HG02970 (cell line): ENCODE data around the gene PSG3.
"Not testable (repeated sequence)": the region's sequence is repeated elsewhere in the genome, so short reads cannot be mapped to it uniquely, and the experiment has no call there.

Experiments
- ATAC-seq: cut with Tn5 transposase; IDR thresholded peaks from one replicate; pipeline ENCODE4 v1.9.1; 2021; ENCODE audit warnings: mild to moderate bottlenecking, moderate library complexity, moderate number of reproducible peaks; ENCODE audit not compliant: unreplicated experiment, low FRiP score

Gene PSG3

GRCh38 chr19:42697884-42698283 is 42.4 kb downstream of the PSG3 start:
- no peak for ATAC-seq

GRCh38 chr19:42695811-42696503 is 44.3 kb downstream of the PSG3 start:
- ATAC-seq: no peak

DNA sequence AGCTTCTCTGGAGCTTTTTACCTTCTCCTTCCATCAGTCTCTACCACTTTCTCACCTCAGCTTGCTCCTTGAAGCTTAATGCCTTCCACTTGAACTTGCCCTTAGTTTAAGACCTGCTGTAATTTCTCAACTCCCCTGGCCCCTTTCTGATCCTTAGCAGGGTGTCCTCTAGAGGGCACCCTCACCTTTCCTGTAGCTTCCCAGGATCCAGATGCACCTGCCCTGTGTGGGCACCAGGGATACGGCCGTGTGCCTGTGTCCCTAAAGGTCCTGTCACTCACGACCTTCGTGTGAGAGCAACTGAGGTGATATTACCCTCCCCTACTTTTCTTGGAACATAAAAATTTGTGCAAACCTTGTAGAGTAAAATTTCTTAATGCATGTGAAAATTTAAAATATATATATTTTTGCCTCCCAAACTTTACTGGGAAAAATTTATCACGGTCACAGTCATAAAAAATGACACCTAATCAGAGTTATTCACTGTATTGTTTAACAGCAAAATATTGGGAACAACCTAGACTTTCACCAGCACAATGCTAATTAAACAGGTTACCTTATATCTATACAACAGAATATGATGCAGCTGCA is 46.4 kb downstream of the PSG3 start:
- ATAC-seq: no peak

DNA sequence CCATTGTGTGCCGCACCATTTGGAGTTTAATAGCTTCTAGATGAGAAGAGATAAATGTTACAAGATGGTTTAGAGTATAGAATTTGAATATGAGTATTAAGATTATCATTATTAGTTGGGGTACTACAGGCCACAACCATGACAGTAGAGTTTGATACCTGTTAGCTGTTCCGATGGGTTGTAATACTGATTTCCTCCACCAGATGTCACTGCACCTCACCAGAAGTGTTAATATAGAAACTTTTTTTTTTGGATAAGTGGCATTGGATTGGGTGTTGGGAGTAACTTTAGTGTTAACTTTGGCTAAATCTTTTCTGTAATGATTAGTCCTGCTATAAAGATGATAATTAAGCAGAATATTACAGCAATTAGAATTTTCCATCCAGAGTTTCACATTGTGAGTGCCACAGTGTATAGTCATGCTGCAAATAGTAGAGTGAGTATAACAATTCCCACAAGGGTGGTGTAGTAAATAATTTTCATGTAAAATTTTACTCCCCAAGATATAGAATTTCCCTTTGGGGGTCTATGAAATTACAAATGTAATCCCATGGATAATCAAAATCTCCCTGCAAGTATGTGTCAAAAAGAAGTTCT is 56.3 kb downstream of the PSG3 start:
- no peak for ATAC-seq

GRCh38 chr19:42676326-42676725 is 64.0 kb downstream of the PSG3 start:
- not testable (repeated sequence) for ATAC-seq

- ATAC-seq: not testable (repeated sequence)
Measured at GRCh38 chr19:42674549-42674948, 65.7 kb downstream of the PSG3 start.
